HCEC 1CT (cell line): ENCODE data around the gene PLLP.
"Not testable (repeated sequence)": the region's sequence is repeated elsewhere in the genome, so short reads cannot be mapped to it uniquely, and the experiment has no call there.

ENCODE experiments used
- DNase-seq: peaks from one replicate; pipeline ENCODE4 v3.0.0-alpha.2; 2017

PLLP gene

DNA sequence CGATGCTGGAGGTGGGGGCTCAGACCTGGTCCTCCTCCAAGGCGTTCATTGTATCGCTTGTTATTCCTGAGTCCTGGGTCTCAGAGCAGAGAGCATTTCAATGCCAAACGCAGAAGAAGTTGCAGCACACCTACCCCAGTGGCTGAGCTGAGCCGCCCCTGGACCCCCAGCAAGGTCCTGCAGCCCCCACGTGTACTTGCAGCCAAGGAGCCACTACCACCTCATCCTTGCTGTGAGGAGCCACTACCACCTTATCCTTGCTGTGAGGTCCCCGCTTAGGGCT is 13.5 kb downstream of the PLLP start:
- DNase-seq: no peak

DNA sequence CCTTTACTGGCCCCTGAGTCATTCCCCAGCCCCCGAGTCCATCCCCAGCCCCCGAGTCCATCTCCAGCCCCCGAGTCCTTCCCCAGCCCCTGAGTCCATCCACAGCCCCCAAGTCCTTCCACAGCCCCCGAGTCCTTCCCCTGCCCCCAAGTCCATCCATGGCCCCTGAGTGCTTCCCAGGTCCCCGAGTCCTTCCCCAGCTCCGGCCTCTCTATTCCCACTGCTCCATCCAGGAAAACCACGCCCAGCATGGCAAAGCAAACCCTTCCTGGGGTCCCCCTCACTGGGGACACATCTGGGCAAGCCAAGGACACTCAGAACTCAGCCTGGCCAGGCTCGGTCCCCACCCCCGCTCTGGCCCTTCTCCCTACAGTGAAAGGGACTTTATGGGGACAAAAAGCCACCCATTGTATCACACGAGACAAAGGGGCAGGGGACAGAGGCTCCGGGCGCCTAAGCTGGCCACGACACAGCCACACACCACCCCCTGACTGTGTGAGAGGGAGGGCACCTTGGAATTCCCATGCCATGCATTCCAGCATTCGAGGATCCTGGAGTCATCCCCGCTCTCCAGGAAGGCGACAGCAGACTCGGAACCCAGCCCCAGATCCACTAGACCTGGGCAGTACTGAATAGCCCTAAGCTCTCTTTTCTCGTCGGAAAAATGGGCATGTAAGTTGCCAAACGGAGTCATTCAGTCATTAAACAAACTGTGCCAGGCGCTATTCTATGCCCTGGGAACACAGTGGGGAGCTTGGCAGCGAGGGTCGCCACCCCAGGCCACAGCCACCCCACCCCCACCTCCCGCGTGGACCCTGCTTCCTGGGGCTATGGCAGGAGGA is 14.0 kb downstream of the PLLP start:
- no peak for DNase-seq

DNA sequence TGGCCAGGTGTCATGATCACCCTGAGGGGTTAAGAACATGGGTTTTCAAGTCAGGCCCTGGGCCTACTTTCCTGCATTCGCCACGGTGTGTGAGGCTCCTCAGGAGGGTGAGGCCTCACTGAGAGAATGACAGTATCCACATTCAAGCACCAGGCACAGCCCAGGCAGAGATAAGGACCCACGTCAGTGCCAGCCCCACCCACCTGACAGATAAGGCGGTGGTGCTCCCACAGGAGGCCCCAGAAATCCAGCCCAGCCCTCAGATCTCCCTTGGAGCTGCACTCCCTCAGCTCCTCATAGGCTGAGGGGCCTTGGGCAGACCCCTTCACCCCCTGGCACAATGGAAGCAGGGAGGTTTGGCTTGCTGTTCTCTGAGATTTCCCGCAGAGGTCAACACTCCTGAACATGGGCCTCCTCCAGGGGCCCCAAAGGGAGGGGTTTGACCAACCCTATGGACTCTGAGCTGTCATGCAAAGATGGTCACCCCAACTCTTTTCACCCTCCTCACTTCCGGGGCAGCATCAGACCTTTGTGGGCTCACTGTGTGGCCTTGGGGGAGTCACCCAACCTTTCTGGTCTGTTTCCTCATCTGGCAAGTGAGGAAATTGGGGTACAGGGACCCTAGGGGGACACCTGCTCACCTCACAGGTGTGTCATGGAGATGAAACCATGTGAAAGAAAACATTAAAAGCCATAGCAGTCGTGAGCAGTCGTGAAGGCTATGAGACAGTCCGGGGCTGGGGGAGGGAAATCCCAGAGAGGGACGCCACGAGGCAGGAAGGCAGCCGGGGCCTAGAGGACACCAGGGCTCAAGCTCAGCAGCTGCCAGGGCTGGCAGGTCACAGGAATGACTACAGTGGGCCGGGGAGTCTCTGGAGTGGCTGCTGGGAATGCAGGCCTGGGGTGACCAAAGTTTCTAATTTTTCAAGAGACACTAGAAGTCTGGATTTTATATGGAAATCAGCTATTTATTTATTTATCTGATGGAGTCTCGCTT is 15.4 kb downstream of the PLLP start:
- no peak for DNase-seq

DNA sequence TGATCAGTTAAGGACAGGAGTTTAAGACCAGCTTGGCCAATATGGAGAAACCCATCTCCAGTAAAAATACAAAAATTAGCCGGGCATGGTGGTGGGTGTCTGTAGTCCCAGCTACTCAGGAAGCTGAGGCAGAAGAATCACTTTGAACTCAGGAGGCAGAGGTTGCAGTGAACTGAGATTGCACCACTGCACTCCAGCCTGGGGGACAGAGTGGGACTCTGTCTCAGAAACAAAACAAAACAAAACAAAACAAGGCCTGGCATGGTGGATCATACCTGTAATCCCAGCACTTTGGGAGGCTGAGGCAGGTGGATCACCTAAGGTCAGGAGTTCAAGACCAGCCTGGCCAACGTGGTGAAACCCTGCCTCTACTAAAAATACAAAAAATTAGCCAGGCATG is 17.1 kb downstream of the PLLP start:
- DNase-seq: not testable (repeated sequence)

DNA sequence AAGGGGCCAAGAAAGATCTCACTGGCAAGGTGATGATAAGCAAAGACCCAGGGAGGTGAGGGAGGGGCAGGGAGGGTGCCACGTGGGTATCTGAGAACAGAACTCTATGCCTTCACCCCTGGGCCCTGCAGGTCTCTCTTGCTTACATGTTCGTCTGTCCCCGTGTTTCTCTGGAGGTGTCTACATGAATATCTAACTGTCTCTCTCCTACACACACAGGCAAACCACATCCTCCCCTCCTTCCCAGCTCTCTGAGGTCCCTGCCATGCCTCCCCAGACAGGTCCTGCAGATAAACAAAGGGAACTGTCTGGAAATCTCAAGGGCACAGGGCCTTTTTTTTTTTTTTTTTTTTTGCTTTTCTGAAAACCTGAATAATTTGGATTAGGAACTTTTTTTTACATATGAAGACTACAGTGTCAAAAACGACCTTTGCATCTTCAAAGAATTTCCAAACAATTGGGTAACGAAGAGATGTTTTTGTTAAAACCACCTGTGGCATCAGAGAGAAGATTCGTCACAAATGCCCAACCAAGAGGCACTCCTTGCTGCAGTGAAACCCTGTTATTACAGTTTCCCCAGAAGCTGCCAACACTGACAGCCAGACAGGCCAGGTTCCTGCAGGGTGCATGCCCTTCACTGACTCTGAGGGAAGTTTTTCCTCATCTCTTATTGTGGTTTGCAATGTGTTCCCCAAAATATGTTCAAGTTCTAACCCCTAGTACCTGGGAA is 17.8 kb downstream of the PLLP start:
- no peak for DNase-seq

DNA sequence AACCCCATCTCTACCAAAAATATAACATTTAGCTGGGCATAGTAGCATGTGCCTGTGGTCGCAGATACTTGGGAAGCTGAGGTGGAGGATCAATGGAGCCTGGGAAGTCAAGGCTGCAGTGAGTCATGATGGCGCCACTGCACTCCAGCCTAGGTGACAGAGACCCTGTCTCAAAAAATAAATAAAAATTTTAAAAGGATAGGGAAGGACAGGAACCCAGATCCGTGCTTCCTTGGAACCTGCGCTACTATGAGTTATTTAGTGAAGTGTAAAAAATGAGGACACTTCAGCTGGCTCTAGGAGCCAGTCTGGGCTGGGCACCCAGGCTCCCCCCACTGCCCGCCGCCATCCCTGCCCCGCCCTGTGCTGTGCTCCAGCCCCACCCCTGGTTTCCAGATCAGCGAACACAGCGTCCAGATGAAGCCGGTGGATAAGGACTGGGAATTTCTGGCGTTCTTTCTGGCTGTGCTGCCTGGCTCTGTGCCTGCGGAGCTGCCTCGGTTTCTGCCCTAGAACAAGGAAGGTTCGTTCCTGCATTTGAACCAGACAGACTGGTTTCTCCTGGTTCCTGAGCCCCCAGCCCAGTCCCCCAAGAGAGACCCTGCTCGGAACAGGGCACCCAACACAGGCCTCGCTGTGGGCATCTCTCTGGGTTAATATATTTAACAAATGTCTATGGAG is 18.5 kb downstream of the PLLP start:
- no peak for DNase-seq

DNA sequence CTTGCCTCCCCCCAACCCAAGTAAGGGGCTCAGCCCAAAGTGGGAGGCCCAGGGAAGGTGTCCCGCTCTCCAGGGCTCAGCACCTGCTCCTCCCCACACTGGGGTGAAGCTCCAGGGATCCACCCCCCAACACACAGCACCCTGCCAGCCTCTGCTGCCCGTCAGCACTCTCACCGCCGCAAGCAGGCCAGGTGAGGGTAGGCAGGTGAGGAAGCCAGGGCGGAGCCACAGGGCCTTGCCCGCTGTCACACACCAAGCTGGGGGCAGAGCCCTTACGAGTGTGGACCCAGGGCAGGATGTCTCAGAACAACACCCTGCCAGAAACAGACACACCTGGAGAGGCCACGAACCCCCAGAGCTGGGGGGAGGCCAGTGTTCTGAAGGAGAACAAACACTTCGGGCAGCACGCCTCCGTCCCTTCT is 19.5 kb downstream of the PLLP start:
- no peak for DNase-seq

DNA sequence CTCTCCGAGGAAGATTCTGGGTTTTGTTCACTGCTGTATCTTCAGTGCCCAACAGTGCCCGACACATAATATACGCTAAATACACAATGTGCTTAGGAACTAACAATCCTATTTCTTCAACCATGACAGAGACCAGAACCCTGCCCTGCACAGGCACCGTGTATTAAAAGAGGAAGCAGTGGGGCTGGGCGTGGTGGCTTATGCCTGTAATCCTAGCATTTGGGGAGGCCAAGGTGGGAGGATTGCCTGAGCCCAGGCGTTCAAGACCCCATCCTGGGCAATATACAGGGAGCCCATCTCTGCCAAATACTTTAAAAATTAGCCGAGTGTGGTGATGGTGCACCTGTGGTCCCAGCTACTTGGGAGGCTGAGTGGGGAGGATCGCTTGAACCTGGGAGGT is 20.1 kb downstream of the PLLP start:
- no peak for DNase-seq

DNA sequence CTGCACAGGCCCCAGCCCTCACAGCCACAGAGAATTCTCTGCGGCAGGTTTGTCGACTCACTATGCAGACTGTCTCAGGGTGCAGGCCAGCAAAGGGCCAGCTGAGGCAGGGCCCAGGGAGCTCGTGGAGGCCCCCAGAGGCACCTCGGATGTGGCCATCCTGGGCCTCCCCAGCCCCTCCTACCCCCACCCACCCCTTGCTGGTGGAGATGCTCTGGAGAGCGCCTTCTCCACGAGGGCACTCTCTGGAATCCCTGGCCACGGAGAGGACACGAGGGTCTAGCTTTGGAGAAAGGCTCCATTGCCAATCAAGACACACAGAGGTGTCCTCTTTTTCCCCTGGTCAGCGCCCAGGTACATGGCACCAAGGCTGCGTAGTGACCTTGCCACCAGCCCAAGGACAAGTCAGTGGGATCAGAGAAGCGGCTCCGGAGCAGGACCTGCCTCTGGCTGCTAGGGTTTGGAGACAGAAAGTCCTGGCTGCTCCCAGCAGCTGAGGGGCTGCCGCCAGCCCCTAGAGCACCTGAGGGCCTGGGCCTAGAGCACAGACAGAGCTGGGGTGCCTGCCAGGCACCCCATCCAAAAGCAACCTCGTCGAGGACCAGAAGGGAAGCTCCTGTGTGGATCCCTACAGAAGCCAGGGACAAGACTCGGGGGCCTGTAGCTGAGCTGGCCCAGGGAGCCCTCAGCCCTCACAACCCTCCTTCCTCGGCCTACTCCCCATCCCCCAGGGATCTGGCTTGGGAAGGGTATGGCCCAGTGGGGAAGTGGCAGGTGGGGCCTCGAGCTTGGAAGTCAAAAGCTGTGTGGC is 20.7 kb downstream of the PLLP start:
- no peak for DNase-seq

DNA sequence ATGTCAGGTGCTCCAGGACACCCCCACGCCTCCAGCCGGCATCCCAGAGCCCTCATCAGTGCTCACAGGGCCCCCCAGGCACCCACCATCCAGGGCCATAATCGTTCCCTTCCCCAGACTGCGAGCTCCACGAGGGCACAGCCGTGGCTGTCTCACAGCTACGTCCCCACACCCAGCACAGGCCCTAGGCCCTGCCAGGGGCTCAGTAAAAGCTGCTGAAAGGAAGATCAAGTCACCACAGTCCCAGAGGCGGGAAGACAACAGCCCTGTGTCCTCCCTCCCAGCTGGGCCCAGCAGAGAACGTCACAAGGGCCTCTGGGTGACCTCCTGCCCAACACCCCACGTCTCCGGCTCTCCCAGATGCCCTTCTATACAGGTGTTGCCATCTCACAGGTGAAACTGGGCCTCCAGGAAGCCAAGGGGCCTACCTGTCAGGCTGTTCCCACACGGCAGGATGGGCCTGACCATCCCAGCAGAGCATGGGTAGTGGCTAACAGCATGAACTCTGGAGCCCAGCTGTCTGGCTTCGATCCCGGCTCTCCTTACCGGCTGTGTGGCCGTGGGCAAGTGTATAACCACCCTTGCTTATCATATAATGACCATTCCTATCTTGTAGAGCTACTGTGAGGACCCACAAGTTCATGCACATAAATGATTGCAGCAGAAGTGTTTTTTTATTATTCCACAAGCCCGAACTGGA is 21.5 kb downstream of the PLLP start:
- no peak for DNase-seq

DNA sequence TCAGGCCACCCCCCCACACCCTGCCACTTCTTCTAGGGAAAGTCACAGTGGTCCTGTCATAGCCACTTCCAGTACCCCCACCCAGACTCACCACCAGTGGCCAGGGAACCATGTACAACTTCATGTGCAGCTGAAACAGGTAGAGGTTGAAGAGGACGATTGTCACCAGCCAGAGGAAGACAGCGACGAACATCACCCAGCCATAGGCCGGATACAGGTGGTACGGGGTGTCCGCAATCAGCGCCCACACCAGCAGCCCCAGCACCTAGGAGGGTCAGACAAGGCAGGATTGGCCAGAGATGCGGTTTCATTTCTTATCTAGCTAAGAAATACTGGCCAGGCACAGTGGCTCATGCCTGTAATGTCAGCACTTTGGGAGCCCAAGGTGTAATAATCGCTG is 22.7 kb downstream of the PLLP start:
- no peak for DNase-seq

DNA sequence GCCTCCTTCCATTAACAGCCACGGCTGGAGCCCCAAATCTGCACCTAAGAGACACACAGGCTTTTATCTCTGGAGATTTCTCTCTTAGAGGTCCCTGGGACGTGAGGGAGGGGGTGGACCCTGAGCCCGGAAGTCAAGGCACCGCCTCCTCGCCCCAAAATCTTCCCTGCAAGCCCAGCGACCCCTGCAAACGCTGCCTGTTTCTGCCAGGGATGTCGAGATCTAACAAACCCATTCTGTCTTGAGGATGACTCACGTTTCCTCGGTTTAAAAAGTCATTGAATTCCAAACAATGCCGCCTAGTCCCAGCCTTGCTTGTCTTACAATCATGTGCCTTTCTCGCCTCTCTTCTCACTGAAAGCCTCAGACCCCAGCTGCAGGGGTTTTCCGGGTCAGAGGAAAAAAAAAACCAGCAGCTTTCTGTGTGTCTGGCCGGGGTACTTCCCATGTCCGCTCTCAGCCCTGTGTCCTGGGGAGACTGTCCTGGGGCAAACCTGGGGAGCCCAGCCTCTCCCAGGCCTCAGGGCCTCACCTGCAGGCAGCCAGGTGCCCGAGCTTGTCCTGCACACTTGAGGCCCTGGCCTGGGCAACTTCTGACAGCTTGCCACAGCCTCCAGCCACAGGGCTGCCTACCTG is 24.1 kb downstream of the PLLP start:
- DNase-seq: peak; percentile 55

DNA sequence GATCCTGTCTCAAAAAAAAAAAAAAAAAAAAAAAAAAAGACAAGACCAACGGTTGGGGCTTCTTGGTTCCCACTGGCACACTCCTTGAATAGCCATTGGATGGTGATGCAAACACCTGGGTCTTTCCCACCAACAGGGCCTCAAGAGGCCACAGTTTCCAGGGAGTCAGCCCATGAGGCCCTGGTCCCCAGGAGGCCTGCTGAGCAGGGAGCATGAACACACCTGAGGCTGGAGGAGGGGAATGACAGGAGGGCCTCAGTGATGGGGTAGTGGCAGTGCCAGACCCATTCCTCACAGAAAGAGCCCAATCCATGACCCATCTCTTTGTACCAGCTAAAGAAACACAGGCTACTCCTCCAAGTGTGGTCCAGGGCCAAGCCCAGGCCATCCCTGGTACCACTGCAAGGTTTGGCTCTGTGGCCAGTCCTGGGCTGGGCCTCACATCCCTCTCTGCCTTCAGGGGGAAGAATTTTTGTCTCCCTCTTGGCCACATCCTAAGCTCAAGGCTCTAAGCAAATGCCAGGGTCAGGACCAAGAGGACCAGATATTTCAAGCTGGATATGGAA is 25.5 kb downstream of the PLLP start:
- no peak for DNase-seq

DNA sequence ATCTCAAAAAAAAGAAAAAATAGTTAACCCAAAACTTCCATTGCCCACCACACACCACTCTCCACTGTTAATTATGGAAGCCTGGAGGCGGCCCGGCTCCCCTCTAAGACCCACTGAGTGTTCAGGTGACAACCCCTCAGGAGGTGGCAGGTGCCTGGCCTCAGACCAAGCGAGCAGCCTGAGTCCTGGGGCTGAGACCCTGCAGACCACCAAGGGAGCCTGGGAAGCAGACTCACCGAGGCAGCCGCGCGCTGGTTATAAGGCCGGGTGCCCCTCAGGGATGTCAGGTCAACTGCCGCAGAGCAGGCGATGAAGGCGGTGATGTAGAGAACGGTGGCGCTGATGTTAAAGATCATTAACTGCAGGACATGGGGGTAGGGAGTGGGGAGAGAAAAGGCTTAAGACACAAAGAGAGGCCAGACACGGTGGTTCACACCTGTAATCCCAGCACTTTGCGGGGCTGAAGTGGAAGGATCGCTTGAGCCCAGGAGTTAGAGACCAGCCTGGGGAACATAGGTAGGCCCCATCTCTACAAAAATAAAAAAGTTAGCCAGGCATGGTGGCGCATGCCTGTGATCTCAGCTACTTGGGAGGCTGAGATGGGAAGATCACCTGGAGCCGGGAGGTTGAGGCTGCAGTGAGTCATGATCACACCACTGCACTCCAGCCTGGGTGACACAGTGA is 26.1 kb downstream of the PLLP start:
- DNase-seq: no peak

DNA sequence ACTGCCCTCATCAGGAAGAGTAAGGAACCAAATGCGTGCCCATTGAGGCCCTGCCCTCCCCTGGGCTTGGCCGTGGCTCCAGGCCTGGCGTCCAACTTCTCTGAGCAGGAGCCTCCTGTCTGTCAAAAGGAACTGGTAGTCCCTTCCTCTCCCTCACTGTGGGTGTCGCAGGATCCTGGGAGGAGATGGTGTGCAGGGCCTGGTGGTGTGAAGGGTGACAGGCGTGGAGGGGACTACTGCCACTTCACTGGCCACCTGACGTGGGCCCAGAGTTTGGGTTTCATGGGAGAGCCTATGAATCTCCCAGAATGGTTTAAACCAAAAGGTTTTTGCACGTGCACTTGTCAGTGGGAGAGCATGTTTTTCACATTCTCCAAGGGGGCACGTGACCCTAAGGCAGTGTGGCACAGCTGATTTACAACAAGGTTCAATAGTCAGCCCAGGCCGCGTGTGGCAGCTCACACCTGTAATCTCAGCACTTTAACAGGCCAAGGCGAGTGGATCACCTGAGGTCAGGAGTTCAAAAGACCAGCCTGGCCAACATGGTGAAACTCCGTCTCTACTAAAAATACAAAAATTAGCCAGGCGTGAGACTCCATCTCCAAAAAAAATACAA is 26.9 kb downstream of the PLLP start:
- no peak for DNase-seq

DNA sequence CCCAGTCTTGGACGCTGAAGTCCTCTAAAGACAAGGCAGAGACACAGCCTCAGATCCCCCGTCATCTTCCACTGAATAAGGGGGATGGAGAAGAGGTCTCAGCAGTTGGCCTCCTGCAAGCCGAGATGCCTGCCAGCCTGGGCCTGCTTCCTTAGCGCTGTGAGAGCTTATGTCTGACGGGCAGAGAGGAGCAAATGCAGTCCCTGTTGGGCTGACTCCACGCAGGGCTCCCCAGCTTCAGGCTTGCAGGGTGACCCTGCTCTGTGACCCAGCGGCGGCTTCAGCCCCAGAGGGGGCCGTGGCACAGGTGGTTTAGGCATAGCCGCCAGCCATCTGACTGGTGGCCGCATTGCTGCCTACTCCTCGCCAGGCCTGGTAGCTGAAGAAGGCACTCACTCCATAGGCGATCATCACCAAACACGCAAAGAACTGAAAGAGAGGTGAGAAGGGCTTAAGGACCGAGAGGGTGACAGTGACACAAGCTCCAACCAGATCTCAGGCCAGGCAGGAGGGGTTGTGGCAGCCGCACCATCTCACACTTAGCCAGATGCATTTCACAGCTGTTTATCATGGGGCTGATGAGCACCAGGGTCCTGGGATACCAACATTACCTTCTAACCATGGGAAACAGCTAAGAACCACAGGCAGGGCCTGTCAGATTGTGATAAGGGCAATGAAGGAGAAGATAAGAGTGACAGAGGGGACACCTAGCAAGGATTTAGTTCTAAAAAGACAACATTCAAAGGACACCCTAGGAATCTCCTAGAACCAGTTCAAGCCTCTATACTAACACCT is 27.7 kb downstream of the PLLP start:
- no peak for DNase-seq

DNA sequence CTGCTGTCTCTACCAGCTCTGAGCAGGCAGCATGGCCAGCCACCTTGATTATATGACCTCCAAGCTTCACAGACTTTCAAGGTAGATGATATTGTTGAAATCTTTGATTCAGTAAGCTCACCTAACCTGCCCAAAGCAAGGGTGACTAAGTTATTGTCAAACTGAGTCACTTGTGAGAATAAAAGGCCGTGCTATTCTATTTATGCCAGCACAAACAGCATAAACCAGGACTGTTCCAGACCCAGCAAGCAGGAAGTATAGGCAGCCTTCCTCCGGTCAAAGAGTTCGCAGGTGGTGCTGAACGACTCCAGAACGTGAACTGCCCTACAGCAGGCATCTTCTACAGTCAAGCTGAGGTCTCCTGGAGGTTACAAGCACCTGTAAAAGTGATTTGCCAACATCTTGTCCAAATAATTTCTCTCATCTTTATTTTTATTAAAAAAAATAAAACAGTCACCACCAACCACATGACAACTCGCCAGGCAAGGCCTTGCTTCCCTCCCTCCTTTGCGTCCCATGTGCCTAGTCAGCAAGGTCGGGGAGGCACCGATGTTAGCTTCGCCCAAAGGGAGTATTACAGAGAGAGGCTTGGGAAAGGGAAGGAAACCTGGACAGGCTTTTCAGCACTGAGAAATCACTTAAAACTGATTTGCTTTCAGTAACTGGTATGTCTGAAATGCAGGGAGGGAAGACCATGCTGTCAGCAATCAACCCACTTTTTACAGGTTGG is 28.6 kb downstream of the PLLP start:
- no peak for DNase-seq

DNA sequence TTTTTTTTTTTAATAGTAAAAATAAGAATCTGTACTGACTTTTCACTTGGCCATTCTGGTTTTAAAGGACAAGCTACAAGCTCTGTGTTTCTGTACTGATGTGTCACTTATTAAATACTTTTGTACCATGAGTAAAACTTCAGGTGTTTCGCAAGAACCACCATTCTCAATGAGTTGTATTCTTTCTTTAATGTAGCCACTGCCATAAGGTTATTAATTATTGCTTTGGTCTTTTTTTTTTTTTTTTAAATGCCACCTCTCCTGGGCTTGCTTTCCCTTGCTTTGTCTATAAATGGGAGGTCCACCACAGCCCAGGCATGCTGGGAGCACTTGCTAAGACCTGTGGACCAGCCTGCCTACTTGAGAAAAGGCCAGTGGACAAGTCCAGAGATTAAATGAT is 31.0 kb downstream of the PLLP start:
- no peak for DNase-seq
